GM23248 (cell line): ENCODE measurements around the gene REC8.

Source experiments
- EZH2 ChIP-seq: fragments of 200-600 bp; sonication (generic); IDR thresholded peaks from 2 replicates; pipeline ENCODE4 v1.6.1; 2018; ENCODE audit warnings: antibody characterized with exemption, mild to moderate bottlenecking; ENCODE audit not compliant: insufficient read depth, poor library complexity, severe bottlenecking
- EZH2phosphoT487 ChIP-seq: fragments of 200-600 bp; sonication (generic); IDR thresholded peaks from 2 replicates; pipeline ENCODE4 v1.6.1; 2018; ENCODE audit warnings: antibody characterized with exemption, moderate library complexity, mild to moderate bottlenecking, low read depth; ENCODE audit not compliant: insufficient read depth

- TF ChIP-seq EZH2phosphoT487 (no peak), EZH2 (no peak)
Measured at GRCh38 chr14:24133735-24134134, 38.1 kb upstream of the REC8 start.
